HEK293T (cell line): ENCODE measurements around the gene SRD5A3.
"Not testable (repeated sequence)": the region's sequence is repeated elsewhere in the genome, so short reads cannot be mapped to it uniquely, and the experiment has no call there.

Experiments
- CTCF ChIA-PET: fragments of 350-600 bp; formaldehyde crosslinking; extraction: SDS; loops from one replicate; lab custom pipeline; 2021; ENCODE audit warnings: antibody characterized with exemption, inconsistent platforms; lab: Yijun Ruan, JAX
- POLR2A ChIA-PET: fragments of 350-600 bp; formaldehyde crosslinking; extraction: SDS; loops from one replicate; lab custom pipeline; 2020; ENCODE audit warnings: antibody characterized with exemption, inconsistent platforms; lab: Yijun Ruan, JAX
- DNase-seq: peaks from one replicate; pipeline ENCODE4 v3.0.0; 2012; ENCODE audit warnings: mixed read lengths; ENCODE audit errors: extremely low spot score
- ARNT ChIP-seq: fragments of 450-650 bp; IDR thresholded peaks from 2 replicates; pipeline ENCODE4 v1.6.1; 2017; ENCODE audit warnings: mild to moderate bottlenecking
- BHLHE40 ChIP-seq: fragments of 450-650 bp; IDR thresholded peaks from 2 replicates; pipeline ENCODE4 v1.6.1; 2016; ENCODE audit warnings: mild to moderate bottlenecking, moderate library complexity, borderline replicate concordance
- CTBP1 ChIP-seq: fragments of 450-650 bp; IDR thresholded peaks from 2 replicates; pipeline ENCODE4 v1.6.1; 2016; ENCODE audit warnings: borderline replicate concordance
- ELF4 ChIP-seq: fragments of 450-650 bp; IDR thresholded peaks from 2 replicates; pipeline ENCODE4 v1.6.1; 2017; ENCODE audit warnings: antibody characterized with exemption
- FOXA1 ChIP-seq: fragments of 450-650 bp; IDR thresholded peaks from 2 replicates; pipeline ENCODE4 v1.6.1; 2016; ENCODE audit warnings: mild to moderate bottlenecking
- FOXK2 ChIP-seq: fragments of 450-650 bp; IDR thresholded peaks from 2 replicates; pipeline ENCODE4 v1.6.1; 2016; ENCODE audit warnings: mild to moderate bottlenecking
- FOXM1 ChIP-seq: fragments of 450-650 bp; IDR thresholded peaks from 2 replicates; pipeline ENCODE4 v1.6.1; 2017; ENCODE audit warnings: mild to moderate bottlenecking, borderline replicate concordance
- HDGF ChIP-seq: fragments of 450-650 bp; IDR thresholded peaks from 2 replicates; pipeline ENCODE4 v1.6.1; 2017; ENCODE audit warnings: antibody characterized with exemption, borderline replicate concordance
- L3MBTL2 ChIP-seq: fragments of 450-650 bp; conservative IDR thresholded peaks from 2 replicates; pipeline ENCODE4 v1.6.1; 2016; ENCODE audit warnings: mild to moderate bottlenecking
- LEF1 ChIP-seq: fragments of 450-650 bp; IDR thresholded peaks from 2 replicates; pipeline ENCODE4 v1.6.1; 2017; ENCODE audit warnings: mild to moderate bottlenecking, borderline replicate concordance
- NFRKB ChIP-seq: fragments of 450-650 bp; IDR thresholded peaks from 2 replicates; pipeline ENCODE4 v1.6.1; 2016; ENCODE audit warnings: mild to moderate bottlenecking, moderate library complexity
- PKNOX1 ChIP-seq: fragments of 450-650 bp; IDR thresholded peaks from 2 replicates; pipeline ENCODE4 v1.6.1; 2016
- SP1 ChIP-seq: fragments of 450-650 bp; IDR thresholded peaks from 2 replicates; pipeline ENCODE4 v1.6.1; 2017
- SUZ12 ChIP-seq: fragments of 450-650 bp; IDR thresholded peaks from 2 replicates; pipeline ENCODE4 v1.6.1; 2016; ENCODE audit warnings: mild to moderate bottlenecking
- TARDBP ChIP-seq: fragments of 450-650 bp; IDR thresholded peaks from 2 replicates; pipeline ENCODE4 v1.6.1; 2016
- ZNF384 ChIP-seq: fragments of 450-650 bp; IDR thresholded peaks from 2 replicates; pipeline ENCODE4 v1.6.1; 2016

Gene SRD5A3

DNA sequence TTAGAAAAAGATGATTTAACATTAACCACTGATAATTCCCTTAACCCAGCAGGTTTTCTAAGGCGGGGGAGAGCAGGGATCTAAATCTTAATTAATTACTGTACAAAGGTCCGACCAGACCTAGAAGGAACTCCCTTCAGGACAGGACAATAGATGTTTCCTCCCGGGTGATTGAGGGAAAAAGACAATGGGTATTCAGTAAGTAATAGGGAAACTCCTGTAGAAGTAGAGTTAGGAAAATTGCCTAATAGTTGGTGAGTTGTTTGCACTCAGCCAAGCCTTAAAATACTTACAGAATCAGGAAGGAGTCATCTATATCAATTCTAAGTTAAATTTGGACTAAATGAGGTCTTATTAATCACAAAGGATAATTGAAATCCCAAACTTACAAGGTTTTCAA, 5.8 kb upstream of the SRD5A3 start:
- DNase-seq: no peak
- POLR2A ChIA-PET: no interaction called here
- CTCF ChIA-PET: no interaction called here
- TF ChIP-seq FOXM1 (no peak), FOXK2 (no peak), HDGF (no peak), ZNF384 (no peak), SP1 (no peak), LEF1 (no peak), PKNOX1 (no peak), NFRKB (no peak), ELF4 (no peak)

DNA sequence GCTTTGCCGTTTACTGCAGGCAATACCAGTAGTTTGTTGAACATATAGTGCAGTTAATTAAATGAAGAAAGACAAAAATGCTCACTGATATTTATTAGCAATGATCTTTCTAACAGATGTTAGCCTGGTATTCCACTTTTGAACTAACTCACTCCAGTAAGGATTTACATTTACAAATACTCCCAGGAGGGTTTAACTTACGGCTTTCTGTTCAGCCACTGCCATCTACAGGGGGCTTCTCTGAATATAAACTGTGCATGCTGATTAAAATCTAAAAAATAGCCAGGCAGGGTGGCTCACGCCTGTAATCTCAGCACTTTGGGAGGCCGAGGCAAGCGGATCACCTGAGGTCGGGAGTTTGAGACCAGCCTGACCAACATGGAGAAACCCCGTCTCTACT, 2.2 kb upstream of the SRD5A3 start:
- TF ChIP-seq FOXK2 (no peak), ZNF384 (no peak), NFRKB (no peak), LEF1 (no peak), CTBP1 (no peak), ARNT (no peak), HDGF (no peak), SUZ12 (no peak), L3MBTL2 (no peak), SP1 (no peak), BHLHE40 (no peak), TARDBP (no peak), ELF4 (no peak), FOXA1 (no peak)
- ChIA-PET POLR2A (interaction anchor here (2.7 kb wide), 1 partner anchor 202 kb away, joined by 14 read pairs; the partner anchor contains the start of gene CLOCK), CTCF (interaction anchor here (0.6 to 0.8 kb wide), 2 partner anchors 51 to 173 kb away, joined by 3 to 5 read pairs; no protein-coding TSS in a partner anchor)
- DNase-seq: no peak

DNA sequence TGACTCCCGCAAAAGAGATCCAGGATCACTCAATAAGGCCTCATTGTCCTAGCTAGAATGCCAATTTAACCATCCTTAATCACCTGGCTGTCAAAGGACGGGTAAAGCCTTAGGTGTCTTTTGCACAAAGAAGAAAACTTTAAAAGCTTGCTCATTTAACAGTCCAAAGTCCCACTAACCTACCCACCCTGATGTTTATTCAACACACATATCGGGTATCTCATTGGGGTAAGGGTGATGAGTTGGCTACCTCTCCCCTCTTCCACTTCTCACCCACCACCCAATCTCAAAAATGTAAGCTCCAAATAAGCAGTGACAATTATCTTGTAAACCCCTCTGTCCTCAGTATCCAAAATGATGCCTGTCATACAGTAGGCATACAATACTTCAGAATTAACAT, 988 bp upstream of the SRD5A3 start:
- DNase-seq: no peak
- POLR2A ChIA-PET: interaction anchor here (1.0 to 2.7 kb wide), 6 partner anchors 21 to 201 kb away, joined by 3 to 14 read pairs (median 4); partner anchors contain the start of genes CLOCK and TMEM165
- CTCF ChIA-PET: interaction anchor here (0.6 to 1.5 kb wide), 5 partner anchors 17 to 684 kb away, joined by 3 to 9 read pairs (median 4); no protein-coding TSS in a partner anchor
- TF ChIP-seq CTBP1 (no peak), NFRKB (no peak), L3MBTL2 (no peak), ARNT (no peak), SUZ12 (no peak), SP1 (no peak), FOXA1 (no peak), HDGF (no peak), FOXK2 (no peak), ELF4 (no peak), FOXM1 (no peak), BHLHE40 (no peak), LEF1 (no peak), TARDBP (no peak), PKNOX1 (no peak), ZNF384 (no peak)

- POLR2A ChIA-PET: interaction anchor here (0.8 kb wide), 1 partner anchor 199 kb away, joined by 3 read pairs; no protein-coding TSS in a partner anchor
- no peak for TF ChIP-seq SUZ12
- no peak for TF ChIP-seq HDGF
- TF ChIP-seq FOXM1: no peak
- no peak for TF ChIP-seq CTBP1
- TF ChIP-seq FOXK2: no peak
- TF ChIP-seq TARDBP: no peak
- TF ChIP-seq FOXA1: no peak
- no peak for TF ChIP-seq ELF4
- TF ChIP-seq NFRKB: no peak
- no peak for TF ChIP-seq SP1
- TF ChIP-seq LEF1: no peak
- DNase-seq: no peak
- CTCF ChIA-PET: interaction anchor here (1.0 to 1.4 kb wide), 2 partner anchors 52 to 99 kb away, joined by 3 read pairs; no protein-coding TSS in a partner anchor
These were observed 811 bp downstream of the SRD5A3 start for GRCh38 chr4:55346851-55347255.

DNA sequence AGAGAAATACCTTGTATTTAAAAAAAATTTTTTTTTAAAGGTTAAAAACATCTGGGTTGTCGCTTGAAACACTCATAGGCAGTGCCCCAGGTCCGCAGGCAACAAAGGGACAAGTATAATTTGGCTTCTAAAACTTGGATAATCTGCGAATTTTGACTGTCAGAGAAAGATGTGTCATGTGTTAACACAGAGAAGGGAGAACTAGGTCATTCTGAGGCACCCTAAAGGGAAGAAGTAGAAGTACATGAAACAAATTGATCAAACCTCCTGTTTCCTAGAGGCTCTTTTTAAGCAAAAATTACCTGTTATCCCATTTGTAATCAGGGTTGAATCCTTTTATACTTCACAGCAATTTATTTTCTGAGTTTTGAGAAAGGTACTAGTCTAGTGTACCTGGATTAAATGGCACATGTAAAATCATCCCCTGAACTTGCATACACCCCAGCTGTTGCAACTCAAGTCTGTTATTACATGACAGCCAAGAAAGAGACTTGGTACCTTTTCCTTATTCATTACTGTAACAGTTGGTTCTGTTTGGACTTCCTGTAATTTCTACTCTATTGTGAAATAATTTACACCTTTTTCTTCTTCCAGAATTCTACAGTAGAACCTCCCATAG, 1.7 kb downstream of the SRD5A3 start:
- POLR2A ChIA-PET: interaction anchor here (0.8 kb wide), 1 partner anchor 198 kb away, joined by 3 read pairs; no protein-coding TSS in a partner anchor
- DNase-seq: no peak
- TF ChIP-seq NFRKB (no peak), TARDBP (no peak), SP1 (no peak), BHLHE40 (no peak), SUZ12 (no peak), L3MBTL2 (no peak), FOXA1 (no peak), LEF1 (no peak), CTBP1 (no peak), ZNF384 (no peak), ARNT (no peak), ELF4 (no peak), HDGF (no peak), FOXM1 (no peak), PKNOX1 (no peak), FOXK2 (no peak)
- CTCF ChIA-PET: interaction anchor here (1.0 to 1.4 kb wide), 2 partner anchors 51 to 98 kb away, joined by 3 read pairs; no protein-coding TSS in a partner anchor

- TF ChIP-seq TARDBP (no peak), NFRKB (no peak), HDGF (no peak), FOXK2 (no peak), FOXA1 (no peak), ELF4 (no peak), BHLHE40 (no peak)
- ChIA-PET POLR2A (no interaction called here), CTCF (interaction anchor here (0.6 kb wide), 1 partner anchor 92 kb away, joined by 3 read pairs; no protein-coding TSS in a partner anchor)
- no peak for DNase-seq
These were observed 2.4 kb downstream of the SRD5A3 start for GRCh38 chr4:55348466-55348865.

GRCh38 chr4:55350870-55351269, 4.8 kb downstream of the SRD5A3 start:
- CTCF ChIA-PET, DNase-seq, POLR2A ChIA-PET: not testable (repeated sequence)
